Tibial artery (tissue), 4 donors: ENCODE data around the gene SFTPD.

Experiments
- DNase-seq, 2 donors: peaks; one replicate each; pipeline ENCODE4 v3.0.0-alpha.2; 2019
- H3K27ac ChIP-seq, 2 donors: fragments of 200-600 bp; sonication (generic) in 1 of 2; 1 replicate in 1 of 2; 2 replicates in 1 of 2; pipeline ENCODE4 v1.5.1; 2018 to 2019; ENCODE audit warnings: mild to moderate bottlenecking in 1 of 2
- H3K27me3 ChIP-seq, 2 donors: fragments of 200-600 bp; sonication (generic) in 1 of 2; one replicate each; pipeline versions ENCODE4 v1.5.1 to v1.6.0; 2016 to 2019
- H3K36me3 ChIP-seq, 3 donors: fragments of 200-600 bp; sonication (generic) in 2 of 3; one replicate each; pipeline ENCODE4 v1.5.1; 2016 to 2019; ENCODE audit warnings: mild to moderate bottlenecking in 2 of 3
- H3K4me1 ChIP-seq, 4 donors: fragments of 200-600 bp; sonication (generic) in 2 of 4; 1 replicate in 3 of 4; 2 replicates in 1 of 4; pipeline ENCODE4 v1.5.1; 2016 to 2019
- H3K4me3 ChIP-seq, 2 donors: fragments of 200-600 bp; sonication (generic) in 1 of 2; 1 replicate in 1 of 2; 2 replicates in 1 of 2; pipeline ENCODE4 v1.5.1; 2018 to 2019; ENCODE audit warnings: mild to moderate bottlenecking in 2 of 2
- H3K9me3 ChIP-seq, 3 donors: fragments of 200-600 bp; sonication (generic) in 1 of 3; one replicate each; pipeline ENCODE4 v1.5.1; 2016 to 2019
- CTCF ChIP-seq, 2 experiments: fragments of 200-600 bp in 1 of 2; fragments of 450-650 bp in 1 of 2; IDR thresholded peaks; one replicate each; pipeline ENCODE4 v1.5.1; 2017 to 2019; ENCODE audit warnings: antibody characterized with exemption in 2 of 2, mild to moderate bottlenecking in 1 of 2, moderate library complexity in 1 of 2
- intact Hi-C: fragments of 100-400 bp; cut with DNase I; formaldehyde crosslinking; loops from one replicate; pipeline ENCODE4 v1.15.0; 2023; ENCODE audit warnings: low total_unique reads

SFTPD gene

GRCh38 chr10:79939969-79940368 is 8.9 kb downstream of the SFTPD start:
- intact Hi-C loops: loop anchor here (10.0 kb wide), 1 partner anchor 375 kb away; the partner anchor contains the start of gene SFTPA2
- Histone ChIP-seq H3K27me3 (no peaks in the 10 kb centered on the region), H3K9me3 (no peaks in the 10 kb centered on the region), H3K27ac (no peak overlapping the region), H3K4me3 (no peak overlapping the region), H3K36me3 (peaks cover 0 to 6% (median 0%) of the 10 kb centered on the region in 3 donors), H3K4me1 (no peaks in the 10 kb centered on the region)
- DNase-seq: no peak
- TF ChIP-seq CTCF (IDR thresholded peaks at IDR 0.05): no peak

- DNase-seq: peak; percentile 63 to 74
- no peaks in the 10 kb centered on the region for H3K9me3 ChIP-seq
- no peaks in the 10 kb centered on the region for H3K27me3 ChIP-seq
- H3K4me3 ChIP-seq: no peak overlapping the region
- intact Hi-C loops: loop anchor here (10.0 kb wide), 1 partner anchor 374 kb away; the partner anchor contains the start of gene SFTPA2
- H3K4me1 ChIP-seq: no peaks in the 10 kb centered on the region
- TF ChIP-seq CTCF (IDR thresholded peaks at IDR 0.05): no peak
- H3K27ac ChIP-seq: no peak overlapping the region
- peaks cover 0 to 6% (median 0%) of the 10 kb centered on the region in 3 donors for H3K36me3 ChIP-seq
Observed at GRCh38 chr10:79938728-79939406, 10.0 kb downstream of the SFTPD start.

DNA sequence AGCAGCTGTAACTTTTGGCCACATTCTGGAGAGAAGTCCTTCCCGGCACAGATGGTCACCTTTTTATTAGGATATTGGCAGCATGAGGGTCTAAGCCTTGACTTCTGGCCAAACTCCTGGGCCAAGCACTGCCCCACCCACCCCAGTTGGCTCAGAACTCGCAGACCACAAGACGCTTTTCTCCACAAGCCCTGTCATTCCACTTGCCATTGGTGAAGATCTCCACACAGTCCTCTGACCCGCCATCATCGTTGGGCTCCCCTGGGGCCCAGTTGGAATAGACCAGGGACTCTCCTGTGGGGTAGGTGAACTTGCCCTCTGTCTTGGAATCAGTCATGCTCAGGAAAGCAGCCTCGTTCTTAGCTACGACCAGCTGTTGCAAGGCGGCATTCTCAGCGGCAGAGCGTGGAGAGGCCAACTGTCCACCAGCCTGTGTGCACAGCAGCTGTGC is 11.2 kb downstream of the SFTPD start:
- Histone ChIP-seq H3K4me3 (no peak overlapping the region), H3K9me3 (no peaks in the 10 kb centered on the region), H3K4me1 (no peaks in the 10 kb centered on the region), H3K27ac (no peak overlapping the region), H3K27me3 (no peaks in the 10 kb centered on the region), H3K36me3 (peaks cover 0 to 6% (median 0%) of the 10 kb centered on the region in 3 donors)
- DNase-seq: no peak
- no peak for TF ChIP-seq CTCF (IDR thresholded peaks at IDR 0.05)
- intact Hi-C loops: loop anchor here (10.0 kb wide), 1 partner anchor 373 kb away; the partner anchor contains the start of gene SFTPA2

DNA sequence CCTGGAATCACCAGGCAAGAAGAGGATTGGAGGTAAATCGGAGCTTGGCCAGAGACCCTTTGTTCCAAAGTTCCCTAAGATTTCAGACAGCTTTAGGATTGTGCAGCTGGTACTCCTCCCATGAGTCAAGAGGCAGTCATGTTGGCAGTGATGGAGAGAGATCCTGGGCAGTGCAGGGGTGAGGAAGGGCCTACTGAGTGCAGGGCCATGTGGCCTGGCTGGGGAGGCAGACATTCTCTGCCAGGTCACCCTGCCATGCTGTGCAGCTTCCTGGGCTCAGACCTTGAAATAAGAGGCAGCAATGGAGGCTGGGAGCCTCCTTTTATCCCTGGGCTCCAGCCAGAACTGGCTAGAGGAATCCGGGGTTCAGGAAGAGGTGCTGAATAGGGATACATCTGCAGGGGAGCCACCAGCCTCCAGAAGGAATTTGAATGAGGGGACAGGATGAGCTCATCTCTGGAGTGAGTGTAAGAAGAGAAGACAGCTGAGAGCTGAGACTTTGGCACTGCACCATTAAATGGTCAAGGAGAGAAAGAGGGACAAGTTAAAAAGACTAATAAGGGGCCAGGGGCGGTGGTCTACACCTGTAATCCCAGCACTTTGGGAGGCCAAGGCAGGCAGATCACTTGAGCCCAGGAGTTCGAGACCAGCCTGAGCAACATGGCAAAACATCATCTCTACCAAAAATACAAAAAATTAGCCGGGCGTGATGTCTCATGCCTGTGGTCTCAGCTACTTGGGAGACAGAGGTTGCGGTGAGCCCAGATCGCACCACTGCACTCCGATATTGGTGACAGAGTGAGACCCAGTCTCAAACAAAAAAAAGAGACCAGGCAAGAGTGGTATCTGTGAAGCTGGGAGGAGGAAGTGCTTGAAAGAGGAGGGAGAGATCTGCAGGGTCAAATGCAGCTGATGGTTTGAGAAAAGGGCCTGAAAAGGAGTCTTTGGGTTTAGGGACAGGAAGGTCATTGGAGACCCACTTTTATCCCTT is 12.0 kb downstream of the SFTPD start:
- Histone ChIP-seq H3K4me3 (no peak overlapping the region), H3K4me1 (no peaks in the 10 kb centered on the region), H3K27me3 (no peaks in the 10 kb centered on the region), H3K9me3 (no peaks in the 10 kb centered on the region), H3K36me3 (peaks cover 0 to 6% (median 0%) of the 10 kb centered on the region in 3 donors), H3K27ac (no peak overlapping the region)
- intact Hi-C loops: loop anchor here (10.0 kb wide), 1 partner anchor 372 kb away; the partner anchor contains the start of gene SFTPA2
- TF ChIP-seq CTCF (IDR thresholded peaks at IDR 0.05): no peak
- no peak for DNase-seq

- no peak overlapping the region for H3K4me3 ChIP-seq
- intact Hi-C loops: loop anchor here (10.0 kb wide), 1 partner anchor 369 kb away; the partner anchor contains the start of gene SFTPA2
- DNase-seq: no peak
- peaks cover 0 to 6% (median 0%) of the 10 kb centered on the region in 3 donors for H3K36me3 ChIP-seq
- H3K27ac ChIP-seq: no peak overlapping the region
- H3K4me1 ChIP-seq: no peaks in the 10 kb centered on the region
- H3K27me3 ChIP-seq: no peaks in the 10 kb centered on the region
- H3K9me3 ChIP-seq: no peaks in the 10 kb centered on the region
- no peak for TF ChIP-seq CTCF (IDR thresholded peaks at IDR 0.05)
Observed at GRCh38 chr10:79933961-79934360, 14.9 kb downstream of the SFTPD start.
